Endodermal cell (in vitro differentiated cells): ENCODE data around the gene ZDHHC24. TPM values are rescaled to one million over a fixed set of nuclear protein-coding genes. Genes with fewer than 3 reads are reported as not detected.

ENCODE experiments used
- DNase-seq: peaks from one replicate; pipeline ENCODE4 v3.0.0-alpha.2; 2017
- H3K27ac ChIP-seq: 2 replicates; pipeline ENCODE4 v1.5.1; 2013; ENCODE audit warnings: mild to moderate bottlenecking, low read depth, low read length, moderate library complexity
- H3K27me3 ChIP-seq: 2 replicates; pipeline ENCODE4 v1.6.1; 2013; ENCODE audit warnings: mild to moderate bottlenecking, low read length, moderate library complexity; ENCODE audit not compliant: insufficient read depth, control insufficient read depth, poor library complexity, severe bottlenecking
- H3K36me3 ChIP-seq: 2 replicates; pipeline ENCODE4 v1.7.0; 2013; ENCODE audit warnings: mild to moderate bottlenecking, low read length, moderate library complexity; ENCODE audit not compliant: control insufficient read depth, insufficient read depth
- H3K4me1 ChIP-seq: one replicate; pipeline ENCODE4 v1.7.0; 2013; ENCODE audit warnings: low read length; ENCODE audit not compliant: control insufficient read depth, insufficient read depth
- H3K4me3 ChIP-seq: 2 replicates; pipeline ENCODE4 v1.5.1; 2013; ENCODE audit warnings: mild to moderate bottlenecking, low read length, moderate library complexity
- H3K9ac ChIP-seq: 2 replicates; pipeline ENCODE4 v1.6.1; 2013; ENCODE audit warnings: mild to moderate bottlenecking, low read length, moderate library complexity; ENCODE audit not compliant: poor library complexity, severe bottlenecking; ENCODE audit errors: extremely low read depth
- H3K9me3 ChIP-seq: 2 replicates; pipeline ENCODE4 v1.6.1; 2013; ENCODE audit warnings: mild to moderate bottlenecking, low read length, moderate library complexity; ENCODE audit not compliant: control insufficient read depth
- H3K27ac Mint-ChIP-seq: 2 replicates; pipeline ENCODE4 v1.8.0; 2020; ENCODE audit warnings: mixed read lengths
- H3K27me3 Mint-ChIP-seq: 2 replicates; pipeline ENCODE4 v1.8.0; 2021; ENCODE audit warnings: mild to moderate bottlenecking, mixed read lengths; ENCODE audit not compliant: insufficient read depth
- H3K36me3 Mint-ChIP-seq: 2 replicates; pipeline ENCODE4 v1.8.0; 2020; ENCODE audit warnings: low read depth, mixed read lengths
- H3K4me1 Mint-ChIP-seq: 2 replicates; pipeline ENCODE4 v1.8.0; 2020; ENCODE audit warnings: mixed read lengths
- H3K4me3 Mint-ChIP-seq: 2 replicates; pipeline ENCODE4 v1.8.0; 2020; ENCODE audit warnings: mild to moderate bottlenecking, moderate library complexity, mixed read lengths
- H3K9me3 Mint-ChIP-seq: 2 replicates; pipeline ENCODE4 v1.8.0; 2020; ENCODE audit warnings: mild to moderate bottlenecking, mixed read lengths
- WGBS, 2 experiments: methylation state at CpG; one replicate each; pipeline versions ENCODE4 v1.1.5 to v1.1.7; 2013; ENCODE audit warnings: missing lambda C conversion rate in 2 of 2, mixed read lengths in 1 of 2; ENCODE audit not compliant: insufficient coverage in 1 of 2, insufficient read length in 1 of 2; 5-methylcytosine and 5-hydroxymethylcytosine counted together
- total RNA-seq, 2 donors: library from RNA; stranded (reverse); fragmentation: NEBNext Ultra II Directional in 1 of 2; extraction: Animal tissue kit (Norgen Biotek cat#: 25700) in 1 of 2; gene quantifications; 2 replicates in 1 of 2; 3 replicates in 1 of 2; pipeline ENCODE4 v1.2.1, GENCODE V29; 2021
- TF ChIP-seq, protein P1 (sequence below): fragments of 200-600 bp; sonication (generic); conservative IDR thresholded peaks from 2 replicates; pipeline ENCODE4 v1.5.0; 2021; ENCODE audit warnings: antibody characterized with exemption, mild to moderate bottlenecking

Gene ZDHHC24
- total RNA-seq, 2 donors from 2014 or later: 10.6 to 11.7 TPM

DNA sequence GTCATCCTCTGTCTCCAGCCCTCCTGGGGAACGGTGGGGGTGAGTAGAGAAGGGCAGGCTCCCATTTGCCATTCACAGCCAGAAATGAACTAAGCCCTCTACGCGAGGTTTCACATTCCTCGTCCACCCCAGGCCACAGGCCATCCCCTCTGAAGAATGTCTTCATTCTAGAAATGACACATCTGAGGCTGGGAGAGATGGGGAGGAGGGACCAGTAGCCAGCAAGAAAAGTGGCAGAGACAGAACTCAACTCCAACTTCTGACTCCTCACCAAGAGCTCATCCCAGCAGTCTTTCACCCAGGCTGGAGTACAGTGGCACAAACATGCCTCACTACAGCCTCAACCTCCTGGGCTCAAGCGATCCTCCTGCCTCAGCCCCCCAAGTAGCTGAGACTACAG is 19.1 kb upstream of the ZDHHC24 start:
- H3K9me3 Mint-ChIP-seq: peaks cover 3% of the 10 kb centered on the region
- H3K9ac ChIP-seq: no peak overlapping the region
- TF ChIP-seq, protein P1, sequence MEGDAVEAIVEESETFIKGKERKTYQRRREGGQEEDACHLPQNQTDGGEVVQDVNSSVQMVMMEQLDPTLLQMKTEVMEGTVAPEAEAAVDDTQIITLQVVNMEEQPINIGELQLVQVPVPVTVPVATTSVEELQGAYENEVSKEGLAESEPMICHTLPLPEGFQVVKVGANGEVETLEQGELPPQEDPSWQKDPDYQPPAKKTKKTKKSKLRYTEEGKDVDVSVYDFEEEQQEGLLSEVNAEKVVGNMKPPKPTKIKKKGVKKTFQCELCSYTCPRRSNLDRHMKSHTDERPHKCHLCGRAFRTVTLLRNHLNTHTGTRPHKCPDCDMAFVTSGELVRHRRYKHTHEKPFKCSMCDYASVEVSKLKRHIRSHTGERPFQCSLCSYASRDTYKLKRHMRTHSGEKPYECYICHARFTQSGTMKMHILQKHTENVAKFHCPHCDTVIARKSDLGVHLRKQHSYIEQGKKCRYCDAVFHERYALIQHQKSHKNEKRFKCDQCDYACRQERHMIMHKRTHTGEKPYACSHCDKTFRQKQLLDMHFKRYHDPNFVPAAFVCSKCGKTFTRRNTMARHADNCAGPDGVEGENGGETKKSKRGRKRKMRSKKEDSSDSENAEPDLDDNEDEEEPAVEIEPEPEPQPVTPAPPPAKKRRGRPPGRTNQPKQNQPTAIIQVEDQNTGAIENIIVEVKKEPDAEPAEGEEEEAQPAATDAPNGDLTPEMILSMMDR: no peak
- DNase-seq: no peak
- no peaks in the 10 kb centered on the region for H3K4me1 ChIP-seq
- no peaks in the 10 kb centered on the region for H3K36me3 Mint-ChIP-seq
- no peak overlapping the region for H3K4me3 Mint-ChIP-seq
- H3K4me3 ChIP-seq: no peak overlapping the region
- no peaks in the 10 kb centered on the region for H3K36me3 ChIP-seq
- H3K9me3 ChIP-seq: peaks cover 7% of the 10 kb centered on the region
- H3K4me1 Mint-ChIP-seq: peaks cover 3% of the 10 kb centered on the region
- no peaks in the 10 kb centered on the region for H3K27me3 ChIP-seq
- no peak overlapping the region for H3K27ac Mint-ChIP-seq
- no peak overlapping the region for H3K27ac ChIP-seq
- H3K27me3 Mint-ChIP-seq: peaks cover 6% of the 10 kb centered on the region
- WGBS, 2 experiments: 96 to 100% methylated on average over 2 to 5 of the region's 5 CpGs

DNA sequence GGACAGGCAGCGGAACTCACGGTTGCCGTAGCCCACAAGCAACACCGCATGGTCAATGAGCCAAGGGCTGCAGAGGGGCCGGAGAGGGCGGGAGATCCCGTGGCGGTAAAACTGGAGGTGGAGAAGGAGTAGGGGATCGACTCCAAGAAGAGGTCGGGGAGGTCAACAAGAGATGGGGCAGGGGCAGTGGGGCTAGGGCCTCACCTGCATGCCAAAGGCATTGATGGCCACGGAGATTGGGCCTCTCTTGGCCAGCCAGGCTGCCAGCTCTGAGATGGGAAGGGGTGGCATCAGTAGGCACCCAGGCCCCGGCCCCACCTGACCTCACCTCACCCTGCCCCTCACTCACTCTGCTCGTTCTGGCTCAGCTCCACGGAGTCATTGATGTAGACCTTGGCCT is 18.7 kb upstream of the ZDHHC24 start:
- DNase-seq: no peak
- Histone ChIP-seq H3K4me1 (no peaks in the 10 kb centered on the region), H3K36me3 (no peaks in the 10 kb centered on the region), H3K9me3 (peaks cover 7% of the 10 kb centered on the region), H3K4me3 (no peak overlapping the region), H3K27ac (no peak overlapping the region), H3K27me3 (no peaks in the 10 kb centered on the region), H3K9ac (no peak overlapping the region)
- Mint-ChIP-seq H3K27ac (no peak overlapping the region), H3K27me3 (peaks cover 6% of the 10 kb centered on the region), H3K36me3 (no peaks in the 10 kb centered on the region), H3K4me1 (no peaks in the 10 kb centered on the region), H3K4me3 (no peak overlapping the region), H3K9me3 (peaks cover 3% of the 10 kb centered on the region)
- TF ChIP-seq, protein P1: no peak
- 88 to 95% methylated on average over 11 to 14 of the region's 14 CpGs for WGBS, 2 experiments

DNA sequence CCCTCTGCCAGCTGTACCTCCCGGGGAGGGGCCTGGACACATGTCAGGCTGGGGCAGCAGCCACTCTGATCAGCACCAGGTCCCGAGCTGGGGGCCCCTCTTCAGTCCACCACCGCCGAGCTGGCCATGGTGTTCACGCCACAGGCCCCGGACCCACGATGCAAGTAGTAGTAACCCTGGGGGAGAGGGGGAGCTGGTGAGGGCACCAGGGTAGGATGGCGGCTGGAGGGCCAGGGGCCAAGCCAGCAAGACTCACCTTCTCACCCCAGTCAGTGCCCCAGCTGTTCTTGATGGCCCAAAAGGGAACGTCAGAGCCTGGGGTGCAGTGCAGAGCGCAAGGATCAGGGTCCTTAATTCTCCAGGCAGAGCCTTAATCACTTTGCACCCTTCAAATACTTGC is 18.0 kb upstream of the ZDHHC24 start:
- DNase-seq: no peak
- Mint-ChIP-seq H3K27ac (no peak overlapping the region), H3K36me3 (no peaks in the 10 kb centered on the region), H3K4me1 (no peaks in the 10 kb centered on the region), H3K27me3 (peaks cover 9% of the 10 kb centered on the region), H3K9me3 (peaks cover 3% of the 10 kb centered on the region), H3K4me3 (no peak overlapping the region)
- H3K9me3 ChIP-seq: peaks cover 2% of the 10 kb centered on the region
- H3K36me3 ChIP-seq: no peaks in the 10 kb centered on the region
- H3K4me3 ChIP-seq: no peak overlapping the region
- no peak overlapping the region for H3K9ac ChIP-seq
- H3K27ac ChIP-seq: no peak overlapping the region
- WGBS, 2 experiments: 92 to 100% methylated on average over 2 to 10 of the region's 10 CpGs
- no peaks in the 10 kb centered on the region for H3K27me3 ChIP-seq
- no peaks in the 10 kb centered on the region for H3K4me1 ChIP-seq
- TF ChIP-seq, protein P1: no peak
